Measurements from ENCODE around the gene SLC29A2.

Gene SLC29A2

DNA sequence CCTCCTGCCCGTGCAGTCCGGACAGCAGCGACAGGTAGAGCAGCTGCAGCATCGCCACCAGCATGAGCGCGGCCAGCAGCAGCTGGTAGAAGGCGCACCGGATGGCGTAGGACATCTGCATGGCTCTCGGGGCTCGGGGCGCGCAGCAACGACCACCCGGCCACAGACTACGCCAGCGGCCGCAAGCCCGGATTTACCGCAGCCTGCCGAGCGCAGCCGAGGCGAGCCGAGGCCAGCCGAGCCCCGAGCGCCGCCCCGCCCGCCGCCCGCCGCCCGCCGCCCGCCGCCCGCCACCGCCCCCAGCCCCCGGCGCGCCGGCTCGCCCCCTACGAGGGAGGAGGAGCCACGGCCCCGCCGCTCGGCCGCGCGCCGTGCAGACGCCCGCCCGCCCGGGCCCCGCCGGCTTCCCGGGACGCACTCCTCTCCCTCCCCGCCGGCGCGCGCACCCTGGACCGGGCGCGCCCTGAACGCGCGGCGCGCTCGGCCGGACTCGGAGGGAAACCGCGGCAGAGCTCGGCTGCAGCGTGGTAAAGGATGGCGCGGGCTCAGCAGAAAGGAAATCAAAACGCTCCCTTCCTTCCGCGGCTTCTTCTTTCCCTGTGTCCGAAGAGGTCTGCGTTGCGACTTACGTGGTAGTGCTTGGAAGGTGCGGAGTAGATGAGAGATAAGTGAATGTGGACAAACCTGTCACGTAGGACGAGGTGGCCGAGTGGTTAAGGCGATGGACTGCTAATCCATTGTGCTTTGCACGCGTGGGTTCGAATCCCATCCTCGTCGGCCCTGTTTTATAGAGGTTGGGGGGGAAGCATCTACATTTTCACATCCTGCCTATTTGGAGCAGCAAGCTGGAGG, 23.9 kb downstream of the SLC29A2 start, which contains the start of gene B4GAT1 (continued):
- TF ChIP-seq, protein P1, sequence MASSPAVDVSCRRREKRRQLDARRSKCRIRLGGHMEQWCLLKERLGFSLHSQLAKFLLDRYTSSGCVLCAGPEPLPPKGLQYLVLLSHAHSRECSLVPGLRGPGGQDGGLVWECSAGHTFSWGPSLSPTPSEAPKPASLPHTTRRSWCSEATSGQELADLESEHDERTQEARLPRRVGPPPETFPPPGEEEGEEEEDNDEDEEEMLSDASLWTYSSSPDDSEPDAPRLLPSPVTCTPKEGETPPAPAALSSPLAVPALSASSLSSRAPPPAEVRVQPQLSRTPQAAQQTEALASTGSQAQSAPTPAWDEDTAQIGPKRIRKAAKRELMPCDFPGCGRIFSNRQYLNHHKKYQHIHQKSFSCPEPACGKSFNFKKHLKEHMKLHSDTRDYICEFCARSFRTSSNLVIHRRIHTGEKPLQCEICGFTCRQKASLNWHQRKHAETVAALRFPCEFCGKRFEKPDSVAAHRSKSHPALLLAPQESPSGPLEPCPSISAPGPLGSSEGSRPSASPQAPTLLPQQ (tag by site-specific recombination; IDR thresholded peaks at IDR 0.05), result peak; percentile 87
- no peak for TF ChIP-seq EGR2 (tag by site-specific recombination; IDR thresholded peaks at IDR 0.05; ENCODE audit: low read depth)
- peak; percentile 82 for TF ChIP-seq SP7 (tag by site-specific recombination; IDR thresholded peaks at IDR 0.05)
- peak; percentile 83; the same call in 1 of the 2 replicates for TF ChIP-seq ZEB2 (tag by site-specific recombination; IDR thresholded peaks at IDR 0.05)
- TF ChIP-seq ZSCAN23 (tag by site-specific recombination; IDR thresholded peaks at IDR 0.05), result peak; percentile 36; the same call in 1 of the 2 replicates
- no peak for TF ChIP-seq BCL11B (tag by site-specific recombination; IDR thresholded peaks at IDR 0.05; ENCODE audit: low read depth)
- TF ChIP-seq SCRT1 (tag by site-specific recombination; IDR thresholded peaks at IDR 0.05; ENCODE audit: borderline replicate concordance), result no peak
- no peak for TF ChIP-seq ZNF791 (tag by site-specific recombination; IDR thresholded peaks at IDR 0.05)
- TF ChIP-seq GLI2 (tag by site-specific recombination; IDR thresholded peaks at IDR 0.05; ENCODE audit: borderline replicate concordance, low read depth), result no peak
- TF ChIP-seq ZNF121 (tag by site-specific recombination; IDR thresholded peaks at IDR 0.05), result no peak
- TF ChIP-seq ZNF223 (tag by site-specific recombination; IDR thresholded peaks at IDR 0.05), result no peak
- TF ChIP-seq ZNF133 (tag by site-specific recombination; IDR thresholded peaks at IDR 0.05), result no peak
- no peak for TF ChIP-seq ZNF114 (tag by site-specific recombination; IDR thresholded peaks at IDR 0.05)
- TF ChIP-seq ZNF529 (tag by site-specific recombination; IDR thresholded peaks at IDR 0.05; ENCODE audit: insufficient replicate concordance), result no peak
- TF ChIP-seq ZIC2 (tag by site-specific recombination; IDR thresholded peaks at IDR 0.05), result peak; percentile 30; the same call in 1 of the 2 replicates
- TF ChIP-seq SP3 (tag by site-specific recombination; IDR thresholded peaks at IDR 0.05), result peak; percentile 57
- TF ChIP-seq, protein P2, sequence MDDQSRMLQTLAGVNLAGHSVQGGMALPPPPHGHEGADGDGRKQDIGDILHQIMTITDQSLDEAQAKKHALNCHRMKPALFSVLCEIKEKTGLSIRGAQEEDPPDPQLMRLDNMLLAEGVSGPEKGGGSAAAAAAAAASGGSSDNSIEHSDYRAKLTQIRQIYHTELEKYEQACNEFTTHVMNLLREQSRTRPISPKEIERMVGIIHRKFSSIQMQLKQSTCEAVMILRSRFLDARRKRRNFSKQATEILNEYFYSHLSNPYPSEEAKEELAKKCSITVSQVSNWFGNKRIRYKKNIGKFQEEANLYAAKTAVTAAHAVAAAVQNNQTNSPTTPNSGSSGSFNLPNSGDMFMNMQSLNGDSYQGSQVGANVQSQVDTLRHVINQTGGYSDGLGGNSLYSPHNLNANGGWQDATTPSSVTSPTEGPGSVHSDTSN (CRISPR knock-in tag; IDR thresholded peaks at IDR 0.05), result no peak; the same call in 1 of the 2 replicates
- TF ChIP-seq, protein P3, sequence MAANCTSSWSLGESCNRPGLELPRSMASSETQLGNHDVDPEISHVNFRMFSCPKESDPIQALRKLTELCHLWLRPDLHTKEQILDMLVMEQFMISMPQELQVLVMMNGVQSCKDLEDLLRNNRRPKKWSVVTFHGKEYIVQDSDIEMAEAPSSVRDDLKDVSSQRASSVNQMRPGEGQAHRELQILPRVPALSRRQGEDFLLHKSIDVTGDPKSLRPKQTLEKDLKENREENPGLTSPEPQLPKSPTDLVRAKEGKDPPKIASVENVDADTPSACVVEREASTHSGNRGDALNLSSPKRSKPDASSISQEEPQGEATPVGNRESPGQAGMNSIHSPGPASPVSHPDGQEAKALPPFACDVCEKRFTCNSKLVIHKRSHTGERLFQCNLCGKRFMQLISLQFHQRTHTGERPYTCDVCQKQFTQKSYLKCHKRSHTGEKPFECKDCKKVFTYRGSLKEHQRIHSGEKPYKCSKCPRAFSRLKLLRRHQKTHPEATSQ (tag by site-specific recombination; IDR thresholded peaks at IDR 0.05), result no peak
- TF ChIP-seq SETDB1 (IDR thresholded peaks at IDR 0.05; ENCODE audit: insufficient read length, low read length), result no peak
- TF ChIP-seq GFI1B (tag by site-specific recombination; IDR thresholded peaks at IDR 0.05), result no peak
- TF ChIP-seq, protein P4, sequence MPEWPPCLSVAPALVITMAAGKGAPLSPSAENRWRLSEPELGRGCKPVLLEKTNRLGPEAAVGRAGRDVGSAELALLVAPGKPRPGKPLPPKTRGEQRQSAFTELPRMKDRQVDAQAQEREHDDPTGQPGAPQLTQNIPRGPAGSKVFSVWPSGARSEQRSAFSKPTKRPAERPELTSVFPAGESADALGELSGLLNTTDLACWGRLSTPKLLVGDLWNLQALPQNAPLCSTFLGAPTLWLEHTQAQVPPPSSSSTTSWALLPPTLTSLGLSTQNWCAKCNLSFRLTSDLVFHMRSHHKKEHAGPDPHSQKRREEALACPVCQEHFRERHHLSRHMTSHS (tag by site-specific recombination; IDR thresholded peaks at IDR 0.05), result no peak
- no peak for TF ChIP-seq ZNF132 (tag by site-specific recombination; IDR thresholded peaks at IDR 0.05; ENCODE audit: borderline replicate concordance)
- TF ChIP-seq, protein P5, sequence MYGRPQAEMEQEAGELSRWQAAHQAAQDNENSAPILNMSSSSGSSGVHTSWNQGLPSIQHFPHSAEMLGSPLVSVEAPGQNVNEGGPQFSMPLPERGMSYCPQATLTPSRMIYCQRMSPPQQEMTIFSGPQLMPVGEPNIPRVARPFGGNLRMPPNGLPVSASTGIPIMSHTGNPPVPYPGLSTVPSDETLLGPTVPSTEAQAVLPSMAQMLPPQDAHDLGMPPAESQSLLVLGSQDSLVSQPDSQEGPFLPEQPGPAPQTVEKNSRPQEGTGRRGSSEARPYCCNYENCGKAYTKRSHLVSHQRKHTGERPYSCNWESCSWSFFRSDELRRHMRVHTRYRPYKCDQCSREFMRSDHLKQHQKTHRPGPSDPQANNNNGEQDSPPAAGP (tag by site-specific recombination; IDR thresholded peaks at IDR 0.05), result peak; percentile 92
- peak; percentile 81 for TF ChIP-seq ZNF366 (tag by site-specific recombination; conservative IDR thresholded peaks at IDR 0.05)
- no peak for TF ChIP-seq ZNF747 (tag by site-specific recombination; IDR thresholded peaks at IDR 0.05)
- TF ChIP-seq, protein P6, sequence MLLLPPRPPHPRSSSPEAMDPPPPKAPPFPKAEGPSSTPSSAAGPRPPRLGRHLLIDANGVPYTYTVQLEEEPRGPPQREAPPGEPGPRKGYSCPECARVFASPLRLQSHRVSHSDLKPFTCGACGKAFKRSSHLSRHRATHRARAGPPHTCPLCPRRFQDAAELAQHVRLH (tag by site-specific recombination; IDR thresholded peaks at IDR 0.05), result peak; percentile 90
- TF ChIP-seq ZNF19 (tag by site-specific recombination; IDR thresholded peaks at IDR 0.05; ENCODE audit: low read depth), result no peak
- TF ChIP-seq OSR2 (tag by site-specific recombination; IDR thresholded peaks at IDR 0.05), result no peak
- no peak for TF ChIP-seq ZNF473 (tag by site-specific recombination; IDR thresholded peaks at IDR 0.05)
- TF ChIP-seq ZNF202 (tag by site-specific recombination; IDR thresholded peaks at IDR 0.05; ENCODE audit: borderline replicate concordance), result no peak
- TF ChIP-seq ZNF654 (tag by site-specific recombination; IDR thresholded peaks at IDR 0.05; ENCODE audit: low read depth), result no peak
- TF ChIP-seq, protein P7, sequence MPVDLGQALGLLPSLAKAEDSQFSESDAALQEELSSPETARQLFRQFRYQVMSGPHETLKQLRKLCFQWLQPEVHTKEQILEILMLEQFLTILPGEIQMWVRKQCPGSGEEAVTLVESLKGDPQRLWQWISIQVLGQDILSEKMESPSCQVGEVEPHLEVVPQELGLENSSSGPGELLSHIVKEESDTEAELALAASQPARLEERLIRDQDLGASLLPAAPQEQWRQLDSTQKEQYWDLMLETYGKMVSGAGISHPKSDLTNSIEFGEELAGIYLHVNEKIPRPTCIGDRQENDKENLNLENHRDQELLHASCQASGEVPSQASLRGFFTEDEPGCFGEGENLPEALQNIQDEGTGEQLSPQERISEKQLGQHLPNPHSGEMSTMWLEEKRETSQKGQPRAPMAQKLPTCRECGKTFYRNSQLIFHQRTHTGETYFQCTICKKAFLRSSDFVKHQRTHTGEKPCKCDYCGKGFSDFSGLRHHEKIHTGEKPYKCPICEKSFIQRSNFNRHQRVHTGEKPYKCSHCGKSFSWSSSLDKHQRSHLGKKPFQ (tag by site-specific recombination; IDR thresholded peaks at IDR 0.05), result no peak
- TF ChIP-seq ZBTB20 (tag by site-specific recombination; IDR thresholded peaks at IDR 0.05), result no peak

Measured in HEK293 (cell line).